Stimulated activated CD4-positive, alpha-beta T cell treated with anti-CD3 and anti-CD28 coated beads, Interleukin-2, amount 100 ng/mL, for 24 hours (primary cell): ENCODE data around the gene ACRV1.
"Not testable (repeated sequence)": the region's sequence is repeated elsewhere in the genome, so short reads cannot be mapped to it uniquely, and the experiment has no call there.

Experiments
- DNase-seq, 2 donors: peaks; one replicate each; pipeline ENCODE4 v3.0.0-alpha.2; 2020

Gene ACRV1, protein sequence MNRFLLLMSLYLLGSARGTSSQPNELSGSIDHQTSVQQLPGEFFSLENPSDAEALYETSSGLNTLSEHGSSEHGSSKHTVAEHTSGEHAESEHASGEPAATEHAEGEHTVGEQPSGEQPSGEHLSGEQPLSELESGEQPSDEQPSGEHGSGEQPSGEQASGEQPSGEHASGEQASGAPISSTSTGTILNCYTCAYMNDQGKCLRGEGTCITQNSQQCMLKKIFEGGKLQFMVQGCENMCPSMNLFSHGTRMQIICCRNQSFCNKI

GRCh38 chr11:125680747-125681146 is at the start of gene ACRV1:
Gene ACRV1 (minus strand): TSS chr11:125680847. CDS start chr11:125680780, 67 bp downstream.
- DNase-seq: no peak

GRCh38 chr11:125728969-125729368 is 48.3 kb upstream of the ACRV1 start:
- DNase-seq: no peak

GRCh38 chr11:125724125-125724524 is 43.5 kb upstream of the ACRV1 start:
- no peak for DNase-seq

GRCh38 chr11:125720781-125721180 is 40.1 kb upstream of the ACRV1 start:
- no peak for DNase-seq

DNA sequence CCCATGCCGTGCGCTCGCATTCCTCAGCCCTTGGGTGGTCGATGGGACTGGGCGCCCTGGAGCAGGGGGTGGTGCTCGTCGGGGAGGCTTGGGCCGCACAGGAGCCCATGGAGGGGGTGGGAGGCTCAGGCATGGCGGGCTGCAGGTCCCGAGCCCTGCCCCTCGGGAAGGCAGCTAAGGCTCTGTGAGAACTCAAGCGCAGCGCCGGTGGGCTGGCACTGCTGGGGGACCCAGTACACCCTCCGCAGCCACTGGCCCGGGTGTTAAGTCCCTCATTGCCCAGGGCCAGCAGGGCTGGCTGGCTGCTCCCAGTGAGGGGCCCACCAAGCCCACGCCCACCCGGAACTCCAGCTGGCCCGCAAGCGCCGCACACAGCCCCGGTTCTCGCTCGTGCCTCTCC is 24.0 kb upstream of the ACRV1 start:
- not testable (repeated sequence) for DNase-seq

- DNase-seq: no peak
These were observed 21.4 kb upstream of the ACRV1 start for GRCh38 chr11:125701858-125702621.

DNA sequence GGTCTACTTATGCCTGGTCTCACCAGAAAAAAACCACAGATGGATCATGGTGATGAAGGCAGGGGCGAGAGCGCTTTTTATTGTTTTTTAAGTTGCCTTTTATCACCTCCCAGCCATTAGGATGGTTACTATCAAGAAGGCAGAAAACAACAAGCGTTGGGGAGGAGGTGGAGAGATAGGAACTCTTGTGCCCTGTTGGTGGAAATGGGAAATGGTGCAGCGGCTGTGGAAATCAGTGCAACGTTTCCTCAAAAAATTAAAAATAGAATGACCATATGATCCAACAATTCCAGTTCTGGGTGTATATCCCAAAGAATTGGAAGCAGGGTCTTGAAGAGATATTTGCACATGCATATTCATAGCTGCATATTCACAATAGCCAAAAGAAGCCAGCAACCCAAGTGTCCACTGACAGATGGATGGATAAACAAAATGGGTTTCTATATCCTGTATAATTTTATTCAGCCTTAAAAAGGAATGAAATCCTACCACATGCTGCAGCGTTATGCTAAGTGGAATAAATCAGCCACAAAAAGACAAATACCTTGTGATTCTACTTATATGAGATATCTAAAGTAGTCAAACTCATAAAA is 20.5 kb upstream of the ACRV1 start:
- DNase-seq: no peak

DNA sequence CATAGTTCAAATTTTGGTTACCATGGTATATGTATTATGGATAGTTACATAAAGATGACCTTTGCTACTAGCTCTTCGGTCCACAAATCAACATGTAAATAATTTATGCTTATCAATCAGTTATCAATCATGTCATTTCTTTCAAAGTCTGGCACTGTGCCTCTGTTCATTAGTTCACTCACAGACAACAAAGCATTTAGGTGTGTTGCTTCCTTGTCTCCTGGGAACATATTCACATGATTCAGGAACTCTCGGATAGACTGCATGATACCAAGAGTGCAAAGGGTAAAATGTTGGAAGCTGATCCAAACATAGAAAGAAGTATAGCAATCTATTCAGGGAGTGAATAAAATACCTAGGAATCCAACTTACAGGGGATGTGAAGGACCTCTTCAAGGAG is 14.3 kb upstream of the ACRV1 start:
- DNase-seq: no peak

DNA sequence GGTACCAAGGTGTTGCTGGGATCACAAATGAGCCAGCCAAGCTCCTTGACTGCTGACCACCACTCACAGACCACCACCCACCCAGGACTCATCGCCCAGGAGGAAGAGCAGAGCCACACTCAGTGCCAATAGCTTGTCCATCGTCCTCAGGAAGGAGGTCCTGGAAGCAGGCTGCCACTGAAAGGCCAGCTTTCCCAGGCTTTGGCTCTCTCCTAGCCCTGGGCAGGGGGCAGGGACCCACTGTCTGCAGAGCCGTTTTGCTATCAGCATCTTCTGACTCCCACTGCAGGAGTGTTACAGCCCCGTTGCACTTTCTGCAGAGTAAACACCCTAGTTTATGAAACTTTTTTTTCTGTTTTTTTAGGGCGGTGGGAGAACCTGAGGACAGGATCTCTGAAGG is 12.2 kb upstream of the ACRV1 start:
- DNase-seq: no peak

GRCh38 chr11:125690006-125690405 is 9.4 kb upstream of the ACRV1 start:
- no peak for DNase-seq

DNA sequence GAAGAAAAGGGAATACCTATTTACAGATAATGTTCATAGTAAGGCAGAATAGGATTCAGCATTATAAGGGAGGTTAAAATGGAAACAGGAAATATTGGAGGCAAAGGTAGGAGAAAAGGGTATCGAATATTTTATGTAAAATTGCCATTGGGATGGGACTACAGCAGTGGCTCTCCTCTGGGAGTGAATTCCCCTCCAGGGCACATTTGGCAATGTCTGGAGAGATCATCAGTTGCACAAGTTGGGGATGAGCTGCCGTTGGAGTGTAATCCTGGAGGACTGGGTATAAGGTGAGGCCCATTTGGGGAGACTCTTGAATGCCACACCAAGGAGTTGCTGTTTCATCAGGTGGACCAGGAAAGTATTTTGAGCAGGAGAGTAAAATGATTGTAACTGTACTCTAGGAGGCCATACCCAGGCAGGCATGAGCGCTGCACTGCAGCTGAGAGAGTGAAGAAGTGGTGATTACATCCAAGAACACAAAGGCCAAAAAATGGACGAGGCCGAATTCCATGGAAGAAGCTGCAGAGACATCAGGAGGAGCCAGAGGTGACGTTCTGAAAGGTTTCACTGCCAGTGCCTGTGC is 8.7 kb upstream of the ACRV1 start:
- no peak for DNase-seq

DNA sequence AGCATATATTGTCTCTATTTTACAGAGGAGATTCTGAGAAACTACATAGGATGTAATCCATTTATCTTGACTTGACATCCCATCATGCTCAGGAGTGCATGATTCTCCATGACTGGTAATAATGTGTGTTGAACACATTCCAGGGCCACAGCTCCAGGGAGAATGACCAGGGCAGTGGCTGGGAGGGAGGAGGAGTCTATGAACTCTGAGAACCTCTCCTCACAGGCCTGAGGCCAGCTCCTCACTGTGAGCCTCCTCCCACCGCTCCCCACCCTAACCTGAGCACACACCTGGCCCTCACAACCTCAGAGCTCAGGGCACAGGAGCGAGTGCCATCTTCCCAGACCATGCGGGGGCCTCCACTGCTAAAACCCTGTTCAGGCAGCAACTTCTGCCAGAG is 8.0 kb upstream of the ACRV1 start:
- DNase-seq: no peak

GRCh38 chr11:125688066-125688465 is 7.4 kb upstream of the ACRV1 start:
- DNase-seq: no peak

GRCh38 chr11:125685228-125685627 is 4.6 kb upstream of the ACRV1 start:
- DNase-seq: no peak

- DNase-seq: no peak
These were observed 810 bp downstream of the ACRV1 start for GRCh38 chr11:125679837-125680236.

DNA sequence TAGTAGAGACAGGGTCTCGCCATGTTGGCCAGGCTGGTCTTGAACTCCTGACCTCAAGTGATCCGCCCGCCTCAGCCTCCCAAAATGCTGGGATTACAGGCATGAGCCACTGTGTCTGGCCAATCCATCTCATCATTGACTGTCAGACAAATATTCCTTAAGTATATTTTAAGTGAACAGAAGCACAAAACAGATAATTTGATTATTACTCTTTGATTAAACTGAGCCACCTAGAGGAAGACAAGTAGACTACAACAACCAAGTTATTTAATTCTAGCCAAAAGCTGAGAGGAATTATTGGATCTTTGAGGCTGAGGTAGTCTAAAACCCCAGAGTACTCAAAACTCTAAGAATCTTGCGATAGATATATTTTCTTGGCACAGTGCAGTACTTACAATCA is 1.2 kb downstream of the ACRV1 start:
- no peak for DNase-seq

GRCh38 chr11:125675196-125675595 is 5.5 kb downstream of the ACRV1 start:
- no peak for DNase-seq

GRCh38 chr11:125674210-125674609 is 6.4 kb downstream of the ACRV1 start:
- no peak for DNase-seq

DNA sequence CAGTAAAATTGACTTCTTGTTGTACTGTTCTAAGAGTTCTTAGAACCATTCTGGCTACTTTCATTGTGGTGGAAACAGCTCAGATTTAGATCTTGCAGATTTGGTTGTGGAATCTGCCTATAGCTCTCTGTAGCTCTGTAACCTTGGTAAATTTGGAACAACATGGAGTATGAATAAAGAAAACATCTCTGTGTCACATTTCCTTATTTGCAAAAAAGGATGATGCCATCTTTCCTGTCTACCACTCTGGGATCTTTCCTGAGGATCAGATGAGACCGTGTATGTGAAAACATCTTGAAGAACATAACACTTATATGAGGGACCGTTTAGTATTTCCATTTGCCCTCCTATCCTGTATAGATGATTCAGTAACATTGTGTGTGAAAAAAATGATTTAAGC is 9.1 kb downstream of the ACRV1 start:
- DNase-seq: no peak

- no peak for DNase-seq
These were observed 10.5 kb downstream of the ACRV1 start for GRCh38 chr11:125670172-125670571.

- DNase-seq: no peak
These were observed 13.5 kb downstream of the ACRV1 start for GRCh38 chr11:125667151-125667550.

DNA sequence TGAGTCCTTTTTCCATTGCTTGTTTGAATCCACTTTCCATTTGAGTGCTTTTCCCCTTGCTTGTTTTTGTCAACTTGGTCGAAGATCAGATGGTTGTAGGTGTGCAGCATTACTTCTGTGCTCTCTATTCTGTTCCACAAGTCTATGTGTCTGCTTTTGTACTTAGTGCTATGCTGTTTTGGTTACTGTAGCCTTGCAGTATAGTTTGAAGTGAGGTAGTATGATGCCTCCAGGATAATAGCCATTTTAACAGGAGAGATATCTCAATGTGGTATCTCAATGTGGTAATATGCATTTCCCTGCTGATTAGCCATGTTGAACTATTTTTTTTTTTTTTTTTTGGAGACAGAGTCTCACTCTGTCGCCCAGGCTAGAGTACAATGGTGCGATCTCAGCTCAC is 16.7 kb downstream of the ACRV1 start:
- no peak for DNase-seq

DNA sequence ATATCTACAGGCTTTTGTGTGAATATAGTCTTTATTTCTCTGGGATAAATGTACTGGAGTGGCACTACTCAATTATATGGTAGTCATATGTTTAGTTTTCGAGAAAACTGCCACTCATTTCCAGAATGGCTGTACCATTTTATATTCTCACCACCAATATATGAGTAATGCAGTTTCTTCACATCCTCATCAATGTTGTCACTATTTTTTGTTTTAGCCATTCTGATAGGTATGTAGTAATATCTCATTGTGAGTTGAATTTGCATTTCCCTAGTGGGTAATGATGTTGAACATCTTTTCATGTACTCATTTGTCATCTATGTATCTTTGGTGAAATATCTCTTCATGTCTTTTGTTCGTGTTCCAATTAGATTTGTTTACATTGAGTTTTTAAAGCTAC is 18.0 kb downstream of the ACRV1 start:
- no peak for DNase-seq
